SK-N-SH (cell line): ENCODE data around the gene FOXD3. TPM values are rescaled to one million over a fixed set of nuclear protein-coding genes. Genes with fewer than 3 reads are reported as not detected.

Experiments
- CTCF ChIA-PET: fragments of 300-600, 350-600 bp; formaldehyde crosslinking; extraction: SDS; loops from one replicate; lab custom pipeline; 2021; lab: Yijun Ruan, JAX
- POLR2A ChIA-PET: fragments of 350-600 bp; sonication (Branson Sonifier 250); formaldehyde crosslinking; extraction: SDS; loops from one replicate; lab custom pipeline; 2020; ENCODE audit warnings: antibody characterized with exemption, inconsistent platforms; lab: Yijun Ruan, JAX
- DNase-seq: peaks from one replicate; pipeline ENCODE4 v3.0.0; 2012
- H2AFZ ChIP-seq: fragments of 200-600 bp; sonication (generic); 2 replicates; pipeline ENCODE4 v1.8.1; 2016; ENCODE audit warnings: antibody characterized with exemption, mild to moderate bottlenecking, low read depth
- H3F3A ChIP-seq: fragments of 200-600 bp; sonication (generic); replicated peaks from 2 replicates; pipeline ENCODE3; 2016; ENCODE audit warnings: antibody characterized with exemption, mild to moderate bottlenecking; ENCODE audit not compliant: insufficient read depth
- H3K27ac ChIP-seq, 2 experiments: fragments of 200-500 bp in 1 of 2; fragments of 200-600 bp in 1 of 2; sonication (Bioruptor generic) in 1 of 2; sonication (generic), shearing (Covaris generic) in 1 of 2; 2 replicates each; pipeline versions ENCODE4 v1.5.1 to v1.6.1; 2014 to 2016; ENCODE audit warnings: low read depth in 2 of 2, inconsistent platforms in 1 of 2, low read length in 1 of 2, mild to moderate bottlenecking in 1 of 2, mixed read lengths in 1 of 2
- H3K27me3 ChIP-seq: fragments of 200-600 bp; sonication (generic), shearing (Covaris generic); 2 replicates; pipeline ENCODE4 v1.6.1; 2016; ENCODE audit warnings: mixed run types; ENCODE audit not compliant: insufficient read depth
- H3K36me3 ChIP-seq, 2 experiments: fragments of 200-500 bp in 1 of 2; fragments of 200-600 bp in 1 of 2; sonication (Bioruptor generic) in 1 of 2; sonication (generic) in 1 of 2; replicated peaks in 1 of 2; 2 replicates each; pipeline versions ENCODE3 to v1.5.1; 2014 to 2016; ENCODE audit warnings: low read length in 1 of 2, mild to moderate bottlenecking in 1 of 2; ENCODE audit not compliant: insufficient read depth in 2 of 2, control insufficient read depth in 1 of 2
- H3K4me1 ChIP-seq, 2 experiments: fragments of 200-500 bp in 1 of 2; fragments of 200-600 bp in 1 of 2; sonication (Bioruptor generic) in 1 of 2; sonication (generic), shearing (Covaris generic) in 1 of 2; 2 replicates each; pipeline versions ENCODE4 v1.5.1 to v1.6.1; 2014 to 2016; ENCODE audit warnings: low read depth in 1 of 2, low read length in 1 of 2, mixed run types in 1 of 2; ENCODE audit not compliant: insufficient read depth in 2 of 2, control insufficient read depth in 1 of 2
- H3K4me2 ChIP-seq: fragments of 200-600 bp; sonication (generic), shearing (Covaris generic); 2 replicates; pipeline ENCODE4 v1.6.1; 2017; ENCODE audit warnings: mixed run types
- H3K4me3 ChIP-seq, 2 experiments: fragments of 200-500 bp in 1 of 2; fragments of 200-600 bp in 1 of 2; sonication (Bioruptor generic) in 1 of 2; sonication (generic), shearing (Covaris generic) in 1 of 2; 2 replicates each; pipeline versions ENCODE4 v1.5.1 to v1.8.1; 2014 to 2016; ENCODE audit warnings: low read depth in 2 of 2, inconsistent platforms in 1 of 2, low read length in 1 of 2, mild to moderate bottlenecking in 1 of 2, mixed read lengths in 1 of 2, moderate library complexity in 1 of 2
- H3K79me2 ChIP-seq: fragments of 200-600 bp; sonication (generic); 2 replicates; pipeline ENCODE4 v1.8.1; 2017; ENCODE audit warnings: mild to moderate bottlenecking; ENCODE audit not compliant: insufficient read depth
- H3K9ac ChIP-seq: fragments of 200-600 bp; sonication (generic); 2 replicates; pipeline ENCODE4 v1.6.1; 2017; ENCODE audit warnings: mixed run types
- H3K9me2 ChIP-seq: fragments of 200-600 bp; sonication (generic); 2 replicates; pipeline ENCODE4 v1.6.1; 2017; ENCODE audit warnings: mixed run types
- H3K9me3 ChIP-seq: fragments of 200-600 bp; sonication (generic); 2 replicates; pipeline ENCODE4 v1.6.1; 2017; ENCODE audit warnings: mixed run types, mild to moderate bottlenecking, moderate library complexity
- H4K20me1 ChIP-seq: fragments of 200-600 bp; sonication (generic); 2 replicates; pipeline ENCODE4 v1.6.1; 2017; ENCODE audit warnings: mild to moderate bottlenecking, mixed run types; ENCODE audit not compliant: insufficient read depth
- ELF1 ChIP-seq: IDR thresholded peaks from 2 replicates; pipeline ENCODE4 v1.4.0; 2012
- EP300 ChIP-seq, 2 experiments: IDR thresholded peaks; 2 replicates each; pipeline versions ENCODE4 v1.4.0 to v1.6.1; 2012; ENCODE audit warnings: borderline replicate concordance in 1 of 2, low read depth in 1 of 2, low read length in 1 of 2
- FOSL2 ChIP-seq: IDR thresholded peaks from 2 replicates; pipeline ENCODE4 v1.4.0; 2012; ENCODE audit warnings: low read depth, mild to moderate bottlenecking, moderate library complexity, borderline replicate concordance
- FOXJ3 ChIP-seq: sonication (generic); formaldehyde crosslinking; IDR thresholded peaks from 2 replicates; pipeline ENCODE4 v1.5.1; 2020; ENCODE audit warnings: mild to moderate bottlenecking, missing genetic modification reagents
- GABPA ChIP-seq: IDR thresholded peaks from 2 replicates; pipeline ENCODE4 v1.4.0; 2012; ENCODE audit warnings: low read depth, mild to moderate bottlenecking
- JUND ChIP-seq: IDR thresholded peaks from 2 replicates; pipeline ENCODE4 v1.4.0; 2012
- MAX ChIP-seq: IDR thresholded peaks from 2 replicates; pipeline ENCODE4 v1.4.0; 2012; ENCODE audit warnings: low read depth
- MEF2A ChIP-seq: IDR thresholded peaks from 2 replicates; pipeline ENCODE4 v1.4.0; 2012; ENCODE audit warnings: low read depth, borderline replicate concordance
- MXI1 ChIP-seq: IDR thresholded peaks from 2 replicates; pipeline ENCODE4 v1.6.1; 2012; ENCODE audit warnings: mild to moderate bottlenecking, low read depth, low read length, improper control_type of control experiment
- NRF1 ChIP-seq: IDR thresholded peaks from 2 replicates; pipeline ENCODE4 v1.6.1; 2012; ENCODE audit warnings: low read depth, mild to moderate bottlenecking, low read length
- PBX3 ChIP-seq: IDR thresholded peaks from 2 replicates; pipeline ENCODE4; 2012
- RCOR1 ChIP-seq: fragments of 150-350 bp; IDR thresholded peaks from 2 replicates; pipeline ENCODE4 v1.6.1; 2017; ENCODE audit warnings: antibody characterized with exemption, low read length
- REST ChIP-seq: IDR thresholded peaks from 2 replicates; pipeline ENCODE4 v1.6.1; 2012; ENCODE audit warnings: mild to moderate bottlenecking, low read depth, low read length, moderate library complexity
- RFX5 ChIP-seq: IDR thresholded peaks from 2 replicates; pipeline ENCODE4 v1.6.1; 2012; ENCODE audit warnings: mild to moderate bottlenecking, improper control_type of control experiment, low read length
- SIN3A ChIP-seq: IDR thresholded peaks from 2 replicates; pipeline ENCODE4 v1.6.1; 2012; ENCODE audit warnings: low read depth, mild to moderate bottlenecking, low read length, moderate library complexity, borderline replicate concordance
- SMC3 ChIP-seq: IDR thresholded peaks from 2 replicates; pipeline ENCODE4 v1.6.1; 2012; ENCODE audit warnings: low read depth, low read length, improper control_type of control experiment
- TAF1 ChIP-seq: IDR thresholded peaks from 2 replicates; pipeline ENCODE4 v1.6.1; 2012; ENCODE audit warnings: low read depth, mild to moderate bottlenecking, low read length, moderate library complexity, borderline replicate concordance
- USF1 ChIP-seq: IDR thresholded peaks from 2 replicates; pipeline ENCODE4 v1.4.0; 2012; ENCODE audit warnings: low read depth, borderline replicate concordance
- USF2 ChIP-seq: fragments of 150-350 bp; IDR thresholded peaks from 2 replicates; pipeline ENCODE4 v1.6.1; 2017; ENCODE audit warnings: antibody characterized with exemption, low read length, low read depth, borderline replicate concordance
- YY1 ChIP-seq: IDR thresholded peaks from 2 replicates; pipeline ENCODE4 v1.4.0; 2012; ENCODE audit warnings: low read depth, mild to moderate bottlenecking
- WGBS: methylation state at CpG from one replicate; pipeline ENCODE4 v1.1.6; 2017; ENCODE audit warnings: low lambda C conversion rate; 5-methylcytosine and 5-hydroxymethylcytosine counted together
- polyA plus RNA-seq, 3 experiments: library from polyadenylated mRNA; depleted of rRNA; stranded (reverse); fragments of >200 nt; gene quantifications; 2 replicates each; pipeline ENCODE4 v1.2.3, GENCODE V29; 2012

Gene FOXD3
- polyA plus RNA-seq, 1 of the 3 experiments (the other 2 are of a cell fraction), result not detected

GRCh38 chr1:63350320-63350719 lies 28.0 kb downstream of the FOXD3 start:
- CTCF ChIA-PET, result interaction anchor here (0.9 to 3.4 kb wide), 2 partner anchors 14 to 22 kb away, joined by 3 to 22 read pairs; no protein-coding TSS in a partner anchor

More at GRCh38 chr1:63350320-63350719, 28.0 kb downstream of the FOXD3 start:
- Histone ChIP-seq H3K4me2 (no peak overlapping the region), H3K9me2 (no peaks in the 10 kb centered on the region), H3K36me3 (no peaks in the 10 kb centered on the region), H3F3A (no peaks in the 10 kb centered on the region), H3K4me3 (no peak overlapping the region), H3K27ac (no peak overlapping the region), H3K9ac (no peak overlapping the region), H3K79me2 (no peaks in the 10 kb centered on the region), H2AFZ (no peak overlapping the region), H3K9me3 (no peaks in the 10 kb centered on the region), H3K27me3 (no peaks in the 10 kb centered on the region; the same call in 1 of the 2 replicates), H3K4me1 (no peaks in the 10 kb centered on the region), H4K20me1 (no peaks in the 10 kb centered on the region)
- no peak for DNase-seq
- TF ChIP-seq FOSL2 (no peak), EP300 (IDR thresholded peaks at IDR 0.05; ENCODE audit: borderline replicate concordance in 1 of 2, low read depth in 1 of 2, low read length in 1 of 2) (no peak), RCOR1 (no peak), MXI1 (no peak), USF1 (no peak), MAX (no peak), SMC3 (no peak), USF2 (no peak), SIN3A (no peak), NRF1 (no peak), MEF2A (no peak), JUND (no peak), FOXJ3 (CRISPR knock-in tag) (no peak), PBX3 (no peak), GABPA (no peak), REST (no peak), TAF1 (no peak), RFX5 (no peak), ELF1 (no peak), YY1 (no peak)
- POLR2A ChIA-PET, result interaction anchor here (0.6 kb wide), 1 partner anchor 96 kb away, joined by 3 read pairs; no protein-coding TSS in a partner anchor
- 78% methylated on average over 5 of the region's 5 CpGs for WGBS
